Skin epidermis (tissue), 12 donors: ENCODE data around the gene NPHS1.
"Not testable (repeated sequence)": the region's sequence is repeated elsewhere in the genome, so short reads cannot be mapped to it uniquely, and the experiment has no call there.

Experiments
- H3K27ac ChIP-seq, 21 experiments: fragments of 200-600 bp; sonication (generic) in 11 of 21; one replicate each; pipeline ENCODE4 v1.5.0; 2020; ENCODE audit warnings: mild to moderate bottlenecking in 3 of 21, inconsistent platforms in 2 of 21, moderate library complexity in 2 of 21
- H3K4me3 ChIP-seq, 7 experiments: fragments of 200-600 bp; sonication (generic) in 2 of 7; one replicate each; pipeline ENCODE4 v1.5.0; 2020; ENCODE audit warnings: inconsistent platforms in 2 of 7, mild to moderate bottlenecking in 2 of 7, moderate library complexity in 1 of 7

The NPHS1 gene

GRCh38 chr19:35828692-35829301, 23.5 kb downstream of the NPHS1 start:
- no peak overlapping the region for H3K4me3 ChIP-seq
- H3K27ac ChIP-seq, result no peak overlapping the region

- no peak overlapping the region for H3K27ac ChIP-seq
Measured at GRCh38 chr19:35824150-35824549, 28.2 kb downstream of the NPHS1 start.

GRCh38 chr19:35822579-35822978, 29.7 kb downstream of the NPHS1 start:
- Histone ChIP-seq H3K4me3 (no peak overlapping the region), H3K27ac (no peak overlapping the region)

More at GRCh38 chr19:35824150-35824549, 28.2 kb downstream of the NPHS1 start:
- no peak overlapping the region for H3K4me3 ChIP-seq

- Histone ChIP-seq H3K4me3 (no peak overlapping the region), H3K27ac (no peak overlapping the region)
Measured at GRCh38 chr19:35818445-35818844, 33.9 kb downstream of the NPHS1 start.

- H3K4me3 ChIP-seq, result no peak overlapping the region
- H3K27ac ChIP-seq, result no peak overlapping the region
Measured at GRCh38 chr19:35816846-35817245, 35.5 kb downstream of the NPHS1 start.

GRCh38 chr19:35816262-35816661, 36.0 kb downstream of the NPHS1 start:
- no peak overlapping the region for H3K4me3 ChIP-seq

GRCh38 chr19:35813043-35813890, 39.0 kb downstream of the NPHS1 start:
- no peak overlapping the region for H3K4me3 ChIP-seq
- H3K27ac ChIP-seq, result no peak overlapping the region

More at GRCh38 chr19:35816262-35816661, 36.0 kb downstream of the NPHS1 start:
- H3K27ac ChIP-seq, result no peak overlapping the region

- H3K4me3 ChIP-seq, result no peak within 1 kb of the TSS
- no peak within 1 kb of the TSS for H3K27ac ChIP-seq
Measured at GRCh38 chr19:35812220-35813042, 39.9 kb downstream of the NPHS1 start, which contains the start of gene PRODH2. PRODH2 (minus strand) TSS chr19:35812845; CDS start chr19:35812805, 40 bp downstream.

- H3K27ac ChIP-seq, result no peak overlapping the region
- no peak overlapping the region for H3K4me3 ChIP-seq
Measured at GRCh38 chr19:35811317-35812219, 40.7 kb downstream of the NPHS1 start.

- no peak overlapping the region for H3K27ac ChIP-seq
- no peak overlapping the region for H3K4me3 ChIP-seq
Measured at GRCh38 chr19:35807633-35808032, 44.7 kb downstream of the NPHS1 start.

- H3K27ac ChIP-seq, result no peak overlapping the region
- no peak overlapping the region for H3K4me3 ChIP-seq
Measured at GRCh38 chr19:35806597-35806996, 45.7 kb downstream of the NPHS1 start.

- Histone ChIP-seq H3K27ac (no peak overlapping the region), H3K4me3 (no peak overlapping the region)
Measured at GRCh38 chr19:35805526-35806102, 46.7 kb downstream of the NPHS1 start.

GRCh38 chr19:35801828-35802227, 50.5 kb downstream of the NPHS1 start:
- Histone ChIP-seq H3K4me3 (no peak overlapping the region), H3K27ac (no peak overlapping the region)

- no peak overlapping the region for H3K27ac ChIP-seq
- no peak overlapping the region for H3K4me3 ChIP-seq
Measured at GRCh38 chr19:35797663-35798062, 54.6 kb downstream of the NPHS1 start.

- H3K27ac ChIP-seq, result no peak overlapping the region
- no peak overlapping the region for H3K4me3 ChIP-seq
Measured at GRCh38 chr19:35796645-35797542, 55.4 kb downstream of the NPHS1 start.

- H3K27ac ChIP-seq, H3K4me3 ChIP-seq: not testable (repeated sequence)
Measured at GRCh38 chr19:35795564-35795963, 56.7 kb downstream of the NPHS1 start.

GRCh38 chr19:35793381-35794165, 58.7 kb downstream of the NPHS1 start:
- Histone ChIP-seq H3K27ac (no peak overlapping the region), H3K4me3 (no peak overlapping the region)
